ENCODE data around the gene PRRT2.

The PRRT2 gene

GRCh38 chr16:29835926-29836325 lies 23.9 kb downstream of the PRRT2 start:
- no peak for DNase-seq

GRCh38 chr16:29836623-29837022 lies 24.6 kb downstream of the PRRT2 start:
- DNase-seq, result no peak

GRCh38 chr16:29837841-29838240 lies 25.8 kb downstream of the PRRT2 start:
- no peak for DNase-seq

- no peak for DNase-seq
Observed at GRCh38 chr16:29839822-29840221, 27.8 kb downstream of the PRRT2 start.

- DNase-seq, result no peak
Observed at GRCh38 chr16:29840240-29840639, 28.2 kb downstream of the PRRT2 start.

GRCh38 chr16:29841631-29842030 lies 29.6 kb downstream of the PRRT2 start:
- no peak for DNase-seq

GRCh38 chr16:29842732-29843346 lies 30.8 kb downstream of the PRRT2 start:
- DNase-seq, result no peak

- DNase-seq, result no peak
Observed at GRCh38 chr16:29843931-29844330, 31.9 kb downstream of the PRRT2 start.

- no peak for DNase-seq
Observed at GRCh38 chr16:29844575-29845331, 32.8 kb downstream of the PRRT2 start.

GRCh38 chr16:29845656-29846055 lies 33.7 kb downstream of the PRRT2 start:
- no peak for DNase-seq

GRCh38 chr16:29848420-29849297 lies 36.7 kb downstream of the PRRT2 start:
- peak; percentile 18 for DNase-seq

GRCh38 chr16:29849505-29849904 lies 37.5 kb downstream of the PRRT2 start:
- DNase-seq, result no peak

- no peak for DNase-seq
Observed at GRCh38 chr16:29850998-29851397, 39.0 kb downstream of the PRRT2 start.

- no peak for DNase-seq
Observed at GRCh38 chr16:29852654-29853053, 40.7 kb downstream of the PRRT2 start.

GRCh38 chr16:29854520-29855100 lies 42.6 kb downstream of the PRRT2 start:
- DNase-seq, result no peak

GRCh38 chr16:29857133-29857760 lies 45.3 kb downstream of the PRRT2 start:
- DNase-seq, result no peak

GRCh38 chr16:29858149-29858849 lies 46.3 kb downstream of the PRRT2 start:
- DNase-seq, result no peak

- no peak for DNase-seq
Observed at GRCh38 chr16:29858974-29859373, 47.0 kb downstream of the PRRT2 start.

GRCh38 chr16:29860218-29860617 lies 48.2 kb downstream of the PRRT2 start:
- no peak for DNase-seq

GRCh38 chr16:29862383-29862883 lies 50.4 kb downstream of the PRRT2 start:
- peak; percentile 8 for DNase-seq

- peak; percentile 91 for DNase-seq
Observed at GRCh38 chr16:29862884-29863668, 51.1 kb downstream of the PRRT2 start, which contains the start of gene CDIPT. TSS of gene CDIPT (minus strand) at chr16:29863226. CDS start at chr16:29862857, 369 bp downstream.

Data from NCI-H1105 treated with DMSO at 0.1 percent for 48 hours (cell line).